Femur (tissue), 1 donor: ENCODE measurements around the gene RB1.

Experiments used
- DNase-seq: peaks from one replicate; pipeline ENCODE4 v3.0.0-alpha.2; 2017

The RB1 gene

GRCh38 chr13:48500652-48501197 lies 197.2 kb downstream of the RB1 start:
- no peak for DNase-seq

DNA sequence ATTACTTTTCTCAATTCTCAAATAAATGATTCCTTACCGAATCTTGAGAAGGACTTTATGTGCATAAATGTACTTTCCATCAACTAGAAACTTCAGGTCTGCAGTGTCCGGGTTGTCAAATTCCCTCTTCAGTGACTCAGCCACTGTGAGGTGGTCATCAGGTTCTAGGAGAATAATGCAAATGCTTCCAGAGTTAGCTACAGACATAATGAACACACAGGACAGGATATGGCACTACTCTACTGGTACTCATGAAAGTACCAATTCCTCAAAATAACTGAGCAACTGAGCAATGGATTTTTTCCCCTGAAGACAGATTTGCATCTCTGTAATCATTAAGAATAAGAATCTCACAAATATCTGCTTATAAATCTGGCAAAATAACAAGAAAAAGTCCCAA lies 198.2 kb downstream of the RB1 start:
- no peak for DNase-seq

DNA sequence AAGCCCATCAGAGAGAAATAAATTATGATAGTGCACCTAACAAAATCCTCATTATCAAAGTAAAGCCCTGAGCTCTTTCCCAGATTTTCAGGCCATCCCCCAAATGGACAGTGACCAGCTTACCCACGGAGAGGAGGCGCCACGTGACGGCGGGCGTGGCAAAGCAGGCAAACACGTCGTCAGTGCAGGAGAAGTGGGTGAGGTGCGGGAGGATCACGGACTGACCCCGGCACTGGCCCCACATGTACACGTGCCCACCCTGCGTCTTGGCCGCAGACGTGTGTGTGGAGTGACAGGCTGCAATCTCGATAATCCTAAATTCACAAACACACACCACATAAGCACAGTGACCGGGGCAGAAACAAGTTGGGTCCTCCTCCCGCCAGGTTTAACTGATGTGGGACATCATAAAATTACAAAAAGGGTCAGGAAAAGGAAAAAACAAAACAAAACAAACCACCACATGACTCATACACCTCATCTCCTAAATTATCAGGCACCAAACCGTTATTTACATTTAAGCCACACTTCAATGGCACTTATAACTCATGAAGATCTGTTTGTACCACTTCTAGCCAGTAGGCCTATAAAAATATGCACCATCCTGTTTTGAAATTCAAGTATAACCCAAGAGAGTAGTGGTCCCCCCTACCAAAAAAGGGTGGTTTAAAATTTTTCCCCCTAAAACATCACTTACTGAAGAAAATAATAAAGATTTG lies 199.2 kb downstream of the RB1 start:
- no peak for DNase-seq

DNA sequence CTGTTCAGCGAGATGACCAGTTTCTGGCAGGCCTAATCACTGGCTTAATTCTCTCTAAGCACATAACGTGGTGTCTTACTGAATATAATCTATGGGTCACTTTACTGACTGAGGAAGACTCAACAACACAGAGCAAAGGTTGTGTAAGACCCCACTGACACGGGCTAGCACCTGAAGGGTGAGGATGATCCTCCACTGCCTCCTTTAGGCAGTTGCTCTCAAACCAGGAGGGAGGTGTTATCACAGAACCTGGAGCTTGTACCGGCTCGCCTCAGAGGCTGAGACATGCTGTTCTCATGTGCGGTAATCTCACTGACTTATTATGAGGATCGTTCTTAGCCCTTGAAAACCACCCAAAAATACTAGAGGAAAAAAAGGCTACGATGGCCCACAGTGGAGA lies 201.1 kb downstream of the RB1 start:
- no peak for DNase-seq

GRCh38 chr13:48505012-48505411 lies 201.5 kb downstream of the RB1 start:
- no peak for DNase-seq

DNA sequence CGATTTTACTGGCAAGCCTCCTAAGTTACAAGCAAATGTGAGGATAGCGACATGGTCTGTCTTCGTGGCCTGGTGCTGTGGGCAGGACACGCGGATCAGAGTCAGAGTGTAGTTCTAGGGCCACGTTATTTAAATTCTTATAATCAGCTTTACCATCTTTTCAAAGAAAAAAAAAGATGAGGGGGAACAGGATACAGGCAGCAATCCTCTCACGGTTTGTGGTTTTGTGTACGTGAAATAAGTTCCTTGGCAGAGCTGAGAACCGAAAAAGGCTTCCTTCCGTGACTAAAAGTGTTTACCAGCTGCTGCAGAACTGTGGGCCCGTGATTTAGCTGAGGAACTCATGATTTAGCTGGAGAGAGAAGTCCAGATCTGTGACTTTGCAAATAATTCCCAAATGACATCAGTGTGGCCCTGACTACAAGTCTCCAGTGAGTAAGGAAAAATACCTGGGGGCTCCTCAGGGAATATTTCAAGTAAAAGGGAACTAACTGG lies 202.1 kb downstream of the RB1 start:
- peak; percentile 57 for DNase-seq

DNA sequence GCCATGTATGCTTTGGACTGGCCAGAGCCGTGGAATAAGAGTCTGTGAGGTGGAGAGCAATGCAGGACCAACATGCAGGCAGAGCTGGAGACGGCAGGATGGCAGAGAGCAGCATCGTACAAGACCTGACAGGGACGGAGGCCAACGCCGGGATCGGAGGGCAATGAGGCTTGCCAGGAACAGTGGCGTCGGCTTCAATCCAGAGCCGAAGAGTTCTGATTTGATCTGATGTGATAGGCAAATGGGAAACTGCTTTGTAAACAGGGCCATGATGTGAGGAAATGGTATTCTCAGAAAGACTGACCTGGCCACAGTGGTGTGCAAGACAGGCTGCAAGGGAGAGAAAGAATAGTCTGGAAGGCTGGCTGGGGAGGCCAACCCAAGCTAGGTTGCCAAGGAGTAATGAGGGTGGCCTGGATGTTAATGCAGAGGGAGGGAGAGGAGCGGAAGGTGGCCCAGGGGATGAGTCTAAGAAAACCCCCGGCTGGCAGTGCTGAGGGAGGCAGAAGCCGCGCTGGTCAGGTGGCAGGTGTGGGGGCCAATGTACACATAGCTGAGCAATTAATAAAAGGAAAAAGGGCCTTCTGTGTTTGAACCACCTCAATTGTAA lies 202.6 kb downstream of the RB1 start:
- no peak for DNase-seq

- no peak for DNase-seq
Measured at GRCh38 chr13:48507021-48507420, 203.5 kb downstream of the RB1 start.

DNA sequence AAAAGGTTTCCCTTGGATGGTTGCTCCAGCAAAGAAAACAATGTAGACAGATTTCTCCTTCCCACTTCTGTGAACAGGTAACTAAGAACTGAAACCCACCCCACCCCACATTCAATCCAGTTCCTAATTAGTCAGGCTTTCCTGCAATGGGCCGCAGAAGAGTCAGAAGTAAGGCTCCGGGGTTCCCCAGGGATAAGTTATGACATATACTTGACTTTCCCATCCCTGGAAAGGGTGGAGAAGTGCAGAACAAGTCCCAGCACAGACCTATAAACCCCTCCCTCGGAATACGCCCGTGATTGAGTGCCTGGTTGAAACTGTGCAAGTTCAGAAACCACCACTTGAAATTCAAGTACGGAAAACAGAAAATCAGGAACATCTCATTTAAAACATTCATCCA lies 204.5 kb downstream of the RB1 start:
- no peak for DNase-seq

DNA sequence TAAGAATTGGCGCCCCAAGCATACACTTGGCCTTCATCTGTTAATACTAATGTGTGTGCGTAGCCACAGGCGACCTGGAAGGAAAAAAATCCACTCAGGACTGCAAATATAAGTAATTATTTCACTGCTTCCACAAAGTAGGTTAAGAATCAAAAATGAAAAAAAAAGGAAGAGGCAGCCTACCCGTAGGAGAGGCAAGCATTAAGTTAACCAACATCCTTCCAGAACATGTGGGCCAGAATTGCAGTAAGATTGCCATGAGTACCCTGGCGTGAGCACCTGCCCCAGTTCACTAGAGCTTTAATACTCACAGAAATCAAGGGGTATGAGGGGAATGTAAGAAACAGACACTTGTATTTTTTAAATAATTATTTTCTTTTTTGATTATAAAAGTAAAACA lies 207.1 kb downstream of the RB1 start:
- DNase-seq, result no peak

DNA sequence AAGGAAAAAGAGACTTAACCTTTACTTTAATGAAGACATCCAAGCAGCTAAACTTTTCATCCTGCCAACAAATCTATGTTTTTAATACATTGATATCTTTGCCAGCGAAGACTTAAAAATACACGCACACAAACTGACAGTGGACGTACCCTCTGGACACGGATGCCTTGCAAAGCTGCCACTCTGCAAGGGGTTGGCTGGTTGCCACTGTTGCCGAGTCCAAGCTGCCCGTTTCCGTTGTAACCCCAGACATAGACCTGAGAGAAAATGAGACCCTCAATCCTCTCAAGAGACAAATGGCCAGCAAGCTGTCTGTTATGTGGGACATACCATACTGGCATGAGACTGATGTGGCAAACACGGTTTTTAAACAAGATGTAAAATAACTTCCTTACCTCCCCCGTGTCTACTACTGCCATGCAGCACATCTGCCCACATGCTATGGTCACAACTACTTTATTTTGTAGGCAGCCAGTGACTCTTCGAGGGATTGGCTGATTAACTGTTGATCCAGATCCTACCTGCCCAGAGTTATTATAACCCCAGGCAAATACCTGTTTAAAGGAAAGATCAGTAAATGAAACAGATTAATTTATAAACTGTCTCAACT lies 208.2 kb downstream of the RB1 start:
- DNase-seq, result no peak

DNA sequence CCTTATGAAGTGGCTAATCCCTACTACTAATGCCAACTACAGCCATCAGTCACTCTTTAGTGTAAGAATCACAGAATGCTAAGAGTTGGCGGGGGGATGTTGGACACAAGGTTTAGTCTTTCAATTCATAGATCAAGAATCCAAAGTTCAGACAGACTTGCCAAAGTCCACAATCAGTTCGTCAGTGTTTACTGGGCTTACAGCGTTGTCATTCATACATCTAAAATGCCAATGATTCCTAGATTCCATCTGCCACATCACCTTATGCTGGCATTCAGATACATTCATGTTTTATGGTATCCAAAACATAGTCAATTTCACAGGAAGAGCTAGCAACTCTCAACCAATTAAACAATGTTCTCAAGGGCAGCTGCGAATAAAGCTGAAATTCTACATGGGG lies 211.2 kb downstream of the RB1 start:
- DNase-seq, result no peak

DNA sequence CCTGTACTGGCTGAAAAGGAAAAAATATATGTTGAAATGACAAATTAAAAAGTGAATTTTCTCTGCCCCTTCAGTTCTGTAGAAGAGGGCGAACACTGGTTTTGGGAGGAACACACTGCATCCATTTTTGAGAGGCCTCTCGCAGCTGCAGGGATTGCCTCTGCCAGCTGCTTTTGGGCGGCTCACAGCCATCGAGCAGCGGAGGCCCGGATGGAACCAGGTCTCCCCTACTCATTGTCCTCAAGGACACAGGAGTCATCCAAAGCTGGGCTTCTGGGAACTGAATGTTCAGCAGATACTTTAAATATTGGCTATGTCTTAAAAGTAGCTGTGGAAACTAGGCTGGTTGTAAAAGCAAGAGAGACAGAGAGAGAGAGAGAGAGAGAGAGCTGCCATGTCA lies 212.2 kb downstream of the RB1 start:
- DNase-seq, result no peak

GRCh38 chr13:48518083-48518482 lies 214.5 kb downstream of the RB1 start:
- no peak for DNase-seq

DNA sequence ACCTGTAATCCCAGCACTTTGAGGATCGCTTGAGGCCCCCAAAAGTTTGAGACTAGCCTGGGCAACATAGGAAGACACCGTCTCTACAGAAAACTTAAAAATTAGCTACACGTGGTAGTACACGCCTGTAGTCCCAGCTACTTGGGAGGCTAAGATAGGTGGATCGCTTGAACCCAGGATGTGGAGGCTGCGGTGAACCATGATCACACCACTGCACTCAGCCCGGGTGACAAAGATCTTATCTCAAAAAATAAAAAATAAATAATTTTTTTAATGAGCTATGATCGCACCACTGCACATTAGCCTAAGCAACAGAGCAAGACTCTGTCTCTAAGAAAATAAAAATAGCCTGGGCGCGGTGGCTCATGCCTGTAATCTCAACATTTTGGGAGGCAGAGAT lies 222.7 kb downstream of the RB1 start:
- no peak for DNase-seq

DNA sequence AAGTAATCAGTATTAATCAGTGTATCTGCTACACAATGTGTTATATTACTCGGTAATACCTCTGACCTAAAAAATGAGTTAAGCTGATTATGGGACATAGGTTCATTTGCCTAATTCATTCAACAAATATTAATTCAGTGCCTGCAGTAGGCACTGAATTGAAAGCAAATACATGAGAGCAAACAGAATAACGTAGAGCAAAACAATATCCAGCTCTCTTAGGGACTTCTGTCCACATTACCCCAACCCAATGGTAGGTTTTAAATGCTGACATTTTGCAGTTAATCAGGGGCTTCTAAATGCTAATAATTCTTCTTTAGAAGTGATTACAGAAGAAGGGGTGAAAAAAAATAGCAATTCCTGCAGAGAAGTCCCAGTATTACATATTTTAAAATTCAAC lies 224.4 kb downstream of the RB1 start:
- DNase-seq, result no peak

DNA sequence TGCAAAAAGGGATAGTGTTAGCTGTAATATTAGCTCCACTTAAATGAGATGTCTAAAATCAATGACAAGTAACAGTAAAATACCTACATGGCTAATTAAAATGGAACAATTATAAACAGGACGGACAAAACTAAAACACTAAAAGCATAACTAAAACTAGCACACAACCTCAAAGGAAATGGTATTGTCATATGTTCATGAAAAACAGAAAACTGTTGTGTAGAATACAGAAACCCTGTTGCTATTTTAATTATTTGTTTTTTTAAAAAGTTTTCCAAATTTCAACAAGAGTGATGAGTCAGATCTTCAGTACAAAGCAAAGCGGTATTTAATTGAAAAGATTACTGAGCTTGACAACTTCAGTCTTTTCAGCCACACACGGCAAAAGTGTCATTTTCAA lies 225.2 kb downstream of the RB1 start:
- DNase-seq, result no peak

GRCh38 chr13:48530833-48531232 lies 227.3 kb downstream of the RB1 start:
- no peak for DNase-seq
